K562 (cell line): ENCODE data around the gene SLC35G3. TPM values are rescaled to one million over a fixed set of nuclear protein-coding genes. Genes with fewer than 3 reads are reported as not detected.

ENCODE experiments used
- ATAC-seq: fragments of 200-7000 bp; cut with Tn5 transposase; 3 replicates; pipeline ENCODE4 v1.9.1; 2020; ENCODE audit warnings: moderate library complexity
- BruUV-seq: library from RNA; stranded (reverse); fragments of 400-500 nt; replicated peaks from 2 replicates; lab custom pipeline; 2021; lab: Mats Ljungman, UMichigan
- CTCF ChIA-PET: fragments of 300-600 bp; formaldehyde crosslinking; extraction: SDS; loops from one replicate; lab custom pipeline; 2021; ENCODE audit warnings: low intra/inter-chr PET ratio; lab: Yijun Ruan, JAX
- POLR2A ChIA-PET: fragments of 300-600, 350-650 bp; sonication (Branson Sonifier 250); formaldehyde crosslinking; extraction: SDS; loops from one replicate; lab custom pipeline; 2021; ENCODE audit warnings: antibody characterized with exemption, inconsistent platforms; lab: Yijun Ruan, JAX
- DNase-seq, 4 experiments: peaks; one replicate each; pipeline versions ENCODE4 v3.0.0 to v3.0.0-alpha.2; 2011 to 2018; ENCODE audit warnings: low spot score in 3 of 4, mixed read lengths in 3 of 4; ENCODE audit errors: extremely low read depth in 1 of 4
- FAIRE-seq: peaks from 2 replicates; lab custom pipeline; 2011; peaks lifted over from hg19 to GRCh38; lab: Jason Lieb, UNC
- H2AFZ ChIP-seq: 2 replicates; pipeline ENCODE4 v1.6.0; 2011; ENCODE audit warnings: low read depth, low read length, control low read depth, inconsistent platforms
- H3K27ac ChIP-seq: fragments of 200-600 bp; 3 replicates; pipeline ENCODE4 v1.8.0; 2011; ENCODE audit warnings: low read depth, mild to moderate bottlenecking, control low read depth, inconsistent platforms, low read length, moderate library complexity, mixed read lengths; ENCODE audit errors: extremely low read depth
- H3K27me3 ChIP-seq, 2 experiments: fragments of 300-600 bp in 1 of 2; 2 replicates in 1 of 2; 3 replicates in 1 of 2; pipeline versions ENCODE4 v1.6.0 to v1.8.0; 2011; ENCODE audit warnings: inconsistent platforms in 2 of 2, low read length in 2 of 2, mild to moderate bottlenecking in 1 of 2, mixed read lengths in 1 of 2, moderate library complexity in 1 of 2; ENCODE audit not compliant: control insufficient read depth in 2 of 2, insufficient read depth in 2 of 2
- H3K36me3 ChIP-seq: fragments of 300-600 bp; 3 replicates; pipeline ENCODE4 v1.8.0; 2011; ENCODE audit warnings: mild to moderate bottlenecking, low read length, inconsistent platforms; ENCODE audit not compliant: control insufficient read depth, insufficient read depth
- H3K4me1 ChIP-seq, 2 experiments: fragments of 200-600 bp in 1 of 2; replicated peaks in 1 of 2; 2 replicates in 1 of 2; 3 replicates in 1 of 2; pipeline versions ENCODE4 v1.5.1 to v1.8.0; 2011; ENCODE audit warnings: inconsistent platforms in 2 of 2, low read length in 2 of 2, mild to moderate bottlenecking in 1 of 2, mixed read lengths in 1 of 2, moderate library complexity in 1 of 2; ENCODE audit not compliant: control insufficient read depth in 2 of 2, insufficient read depth in 2 of 2
- H3K4me2 ChIP-seq: 2 replicates; pipeline ENCODE4 v1.6.1; 2011; ENCODE audit warnings: low read length, control low read depth, inconsistent platforms, mixed read lengths; ENCODE audit not compliant: insufficient read depth
- H3K4me3 ChIP-seq: fragments of 200-600 bp; sonication (generic), shearing (Covaris generic); 2 replicates; pipeline ENCODE4 v1.5.1; 2016; ENCODE audit warnings: control low read depth, inconsistent platforms
- H3K79me2 ChIP-seq: fragments of 200-600 bp; 3 replicates; pipeline ENCODE4 v1.8.0; 2011; ENCODE audit warnings: low read length, inconsistent platforms; ENCODE audit not compliant: control insufficient read depth, insufficient read depth
- H3K9ac ChIP-seq, 2 experiments: 2 replicates each; pipeline versions ENCODE4 v1.6.0 to v1.6.1; 2011; ENCODE audit warnings: low read depth in 2 of 2, low read length in 2 of 2, control low read depth in 1 of 2, inconsistent platforms in 1 of 2, mild to moderate bottlenecking in 1 of 2, mixed read lengths in 1 of 2; ENCODE audit not compliant: insufficient read depth in 1 of 2
- H3K9me1 ChIP-seq: one replicate; pipeline ENCODE4 v1.6.0; 2011; ENCODE audit warnings: inconsistent platforms, mild to moderate bottlenecking, low read length, moderate library complexity; ENCODE audit not compliant: control insufficient read depth, insufficient read depth
- H3K9me3 ChIP-seq: replicated peaks from 2 replicates; pipeline ENCODE4 v1.5.1; 2011; ENCODE audit warnings: low read depth, low read length, inconsistent platforms; ENCODE audit not compliant: control insufficient read depth, insufficient read depth
- H4K20me1 ChIP-seq: replicated peaks from 2 replicates; pipeline ENCODE4 v1.6.1; 2011; ENCODE audit warnings: low read length, inconsistent platforms, mixed read lengths; ENCODE audit not compliant: control insufficient read depth, insufficient read depth
- NR2C1 ChIP-seq, 2 experiments: fragments of 450-650 bp; IDR thresholded peaks; 2 replicates each; pipeline ENCODE4 v1.6.1; 2017; ENCODE audit warnings: mild to moderate bottlenecking in 2 of 2, antibody characterized with exemption in 1 of 2, inconsistent platforms in 1 of 2, missing compliant biosample characterization in 1 of 2, missing genetic modification characterization in 1 of 2
- PKNOX1 ChIP-seq: fragments of 450-650 bp; IDR thresholded peaks from 2 replicates; pipeline ENCODE4 v1.6.1; 2016
- ZBTB43 ChIP-seq: sonication (generic); formaldehyde crosslinking; IDR thresholded peaks from 2 replicates; pipeline ENCODE4 v1.8.0; 2023; ENCODE audit warnings: mild to moderate bottlenecking, missing genetic modification reagents
- ZHX1 ChIP-seq: fragments of 150-350 bp; conservative IDR thresholded peaks from 2 replicates; pipeline ENCODE4 v1.6.1; 2014; ENCODE audit warnings: low read length
- WGBS: fragments of 100-300 bp; shearing (Covaris generic); methylation state at CpG from one replicate; pipeline ENCODE4 v1.1.6; 2016; ENCODE audit warnings: low coverage, mixed read lengths; ENCODE audit not compliant: insufficient coverage; ENCODE audit errors: missing lambda C conversion rate; 5-methylcytosine and 5-hydroxymethylcytosine counted together
- in situ Hi-C: fragments of 300-500 bp; cut with MboI; formaldehyde crosslinking; loops from 4 replicates; pipeline ENCODE4 v1.15.0; 2018; ENCODE audit warnings: inconsistent platforms, mixed read lengths
- intact Hi-C: fragments of 100-400 bp; cut with micrococcal nuclease; formaldehyde crosslinking; loops from 2 replicates; pipeline ENCODE4 v1.14.2; 2022
- polyA plus RNA-seq, 8 experiments: library from polyadenylated mRNA; depleted of rRNA in 4 of 8; stranded (reverse) in 5 of 8; unstranded in 3 of 8; fragments of >200 nt; fragmentation: Nextera tagmentation in 2 of 8; fragmentation: Illumina TruSeq in 1 of 8; extraction: Ambion mirVana in 2 of 8; extraction: Trizol in 1 of 8; gene quantifications; 2 replicates each; pipeline versions ENCODE4 v1.2.1 to v1.2.3, GENCODE V29; 2011 to 2014; ENCODE audit warnings: inconsistent platforms in 1 of 8, missing spikeins in 1 of 8
- total RNA-seq, 7 experiments: library from RNA; depleted of rRNA in 6 of 7; stranded (reverse); fragments of >200 nt in 6 of 7; fragmentation: Illumina TruSeq in 2 of 7; extraction: Trizol in 2 of 7; gene quantifications; 2 replicates each; pipeline versions ENCODE4 v1.2.1 to v1.2.3, GENCODE V29; 2011 to 2021; ENCODE audit warnings: low replicate concordance in 1 of 7

SLC35G3 gene
- total and polyA plus RNA-seq, 9 of the 15 experiments (the other 6 are each of a cell fraction or from before 2014, with no cell fraction given), result not detected

GRCh38 chr17:35217107-35217506, 22.9 kb upstream of the SLC35G3 start:
- ChIA-PET CTCF (no interaction called here), POLR2A (no interaction called here)
- Histone ChIP-seq H3K9me1 (no peaks in the 10 kb centered on the region), H3K36me3 (no peaks in the 10 kb centered on the region), H3K9ac (no peak overlapping the region), H3K27ac (no peak overlapping the region), H3K4me2 (no peak overlapping the region), H3K27me3 (peaks cover 2 to 12% of the 10 kb centered on the region in 2 experiments; a peak in 3 of 5 replicates), H4K20me1 (no peaks in the 10 kb centered on the region), H3K79me2 (no peaks in the 10 kb centered on the region), H3K9me3 (no peaks in the 10 kb centered on the region), H3K4me1 (no peaks in the 10 kb centered on the region), H2AFZ (no peak overlapping the region), H3K4me3 (no peak overlapping the region)
- ATAC-seq (no peak), FAIRE-seq (no peak), DNase-seq (no peak)
- in situ Hi-C loops (no loop called here), intact Hi-C loops (no loop called here)
- TF ChIP-seq ZBTB43 (no peak), PKNOX1 (peak; percentile 32; the same call in 1 of the 2 replicates), NR2C1 (IDR thresholded peaks at IDR 0.05) (no peak), NR2C1 (tag; IDR thresholded peaks at IDR 0.05) (no peak), ZHX1 (no peak)
- under 1% methylated on average over 5 of the region's 5 CpGs for WGBS
- BruUV-seq, result no TSS peak
